GM10248 (cell line): ENCODE results near the gene CTPS2.

Experiments used
- CTCF ChIA-PET: fragments of 300-600 bp; sonication (Branson Sonifier 250); formaldehyde crosslinking; extraction: SDS; loops from one replicate; lab custom pipeline; 2021; ENCODE audit warnings: antibody characterized with exemption; lab: Yijun Ruan, JAX
- POLR2A ChIA-PET: fragments of 350-650 bp; sonication (Branson Sonifier 250); formaldehyde crosslinking; extraction: SDS; loops from one replicate; lab custom pipeline; 2020; ENCODE audit warnings: antibody characterized with exemption; lab: Yijun Ruan, JAX
- DNase-seq: peaks from one replicate; pipeline ENCODE4 v3.0.0; 2012; ENCODE audit errors: extremely low spot score
- TF ChIP-seq, protein P1 (sequence below): IDR thresholded peaks from 2 replicates; pipeline ENCODE4 v1.5.1; 2012; ENCODE audit warnings: mild to moderate bottlenecking, low read depth; ENCODE audit errors: extremely low read depth, missing control alignments, control extremely low read depth

CTPS2 gene

DNA sequence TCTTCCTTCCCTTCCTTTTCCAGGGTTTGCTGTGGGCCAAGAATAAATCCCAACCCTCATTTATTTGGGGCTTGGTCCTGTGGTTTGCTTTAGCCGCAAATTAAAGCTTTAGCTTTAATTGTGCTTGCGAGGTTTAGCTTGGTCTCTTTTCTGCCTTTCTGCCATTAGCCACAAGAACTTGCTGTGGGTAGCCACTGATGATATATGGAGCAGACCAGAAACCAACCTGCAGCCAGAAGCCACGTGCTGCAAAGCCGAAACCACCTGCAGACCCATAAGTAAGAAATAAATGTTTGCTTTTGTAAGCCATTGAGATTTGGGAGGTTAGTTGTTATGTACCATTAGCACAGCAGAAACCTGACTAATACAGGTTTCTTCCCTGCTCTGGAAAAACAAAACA is 152.3 kb downstream of the CTPS2 start:
- no peak for DNase-seq
- CTCF ChIA-PET = no interaction called here
- TF ChIP-seq, protein P1, sequence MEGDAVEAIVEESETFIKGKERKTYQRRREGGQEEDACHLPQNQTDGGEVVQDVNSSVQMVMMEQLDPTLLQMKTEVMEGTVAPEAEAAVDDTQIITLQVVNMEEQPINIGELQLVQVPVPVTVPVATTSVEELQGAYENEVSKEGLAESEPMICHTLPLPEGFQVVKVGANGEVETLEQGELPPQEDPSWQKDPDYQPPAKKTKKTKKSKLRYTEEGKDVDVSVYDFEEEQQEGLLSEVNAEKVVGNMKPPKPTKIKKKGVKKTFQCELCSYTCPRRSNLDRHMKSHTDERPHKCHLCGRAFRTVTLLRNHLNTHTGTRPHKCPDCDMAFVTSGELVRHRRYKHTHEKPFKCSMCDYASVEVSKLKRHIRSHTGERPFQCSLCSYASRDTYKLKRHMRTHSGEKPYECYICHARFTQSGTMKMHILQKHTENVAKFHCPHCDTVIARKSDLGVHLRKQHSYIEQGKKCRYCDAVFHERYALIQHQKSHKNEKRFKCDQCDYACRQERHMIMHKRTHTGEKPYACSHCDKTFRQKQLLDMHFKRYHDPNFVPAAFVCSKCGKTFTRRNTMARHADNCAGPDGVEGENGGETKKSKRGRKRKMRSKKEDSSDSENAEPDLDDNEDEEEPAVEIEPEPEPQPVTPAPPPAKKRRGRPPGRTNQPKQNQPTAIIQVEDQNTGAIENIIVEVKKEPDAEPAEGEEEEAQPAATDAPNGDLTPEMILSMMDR = no peak
- POLR2A ChIA-PET = no interaction called here

DNA sequence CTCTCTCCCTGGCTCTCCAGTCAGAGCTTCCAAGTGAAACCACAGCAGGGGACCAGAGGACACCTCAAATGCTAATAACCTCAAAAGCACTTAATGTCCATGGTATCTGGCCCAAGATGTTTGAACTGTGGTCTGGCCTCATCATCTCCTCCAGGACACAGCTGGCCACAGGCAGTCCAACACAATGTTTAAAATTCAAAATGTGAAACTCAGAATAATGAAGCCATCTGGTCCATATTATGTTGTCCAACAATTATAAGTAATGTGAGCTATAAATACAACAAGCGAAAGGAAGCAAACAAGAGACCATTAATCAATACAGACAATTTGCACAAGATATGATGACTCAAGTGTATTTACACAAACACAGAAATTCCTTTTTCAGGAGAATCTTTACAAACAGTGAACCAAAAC is 153.3 kb downstream of the CTPS2 start:
- TF ChIP-seq, protein P1 = no peak
- ChIA-PET CTCF (no interaction called here), POLR2A (no interaction called here)
- no peak for DNase-seq

DNA sequence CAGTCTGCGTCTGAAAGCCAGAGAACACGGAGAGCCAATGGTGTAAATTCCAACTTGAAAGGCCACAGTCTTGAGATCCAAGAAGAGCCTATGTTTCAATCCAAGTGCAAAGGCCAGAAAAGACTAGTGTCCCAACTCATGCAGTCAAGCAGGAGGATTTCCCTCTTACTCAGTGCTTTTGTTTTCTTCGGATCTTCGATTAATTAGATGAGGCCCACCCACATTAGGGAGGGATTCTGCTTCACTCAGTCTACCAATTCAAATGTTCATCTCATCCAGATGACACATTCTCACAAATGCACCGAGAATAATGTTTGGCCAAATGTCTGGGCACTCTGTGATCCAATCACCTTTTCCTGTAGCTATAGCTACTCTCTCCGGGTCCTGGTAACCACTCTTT is 154.0 kb downstream of the CTPS2 start:
- CTCF ChIA-PET = no interaction called here
- DNase-seq = no peak
- TF ChIP-seq, protein P1 = no peak
- POLR2A ChIA-PET = no interaction called here

DNA sequence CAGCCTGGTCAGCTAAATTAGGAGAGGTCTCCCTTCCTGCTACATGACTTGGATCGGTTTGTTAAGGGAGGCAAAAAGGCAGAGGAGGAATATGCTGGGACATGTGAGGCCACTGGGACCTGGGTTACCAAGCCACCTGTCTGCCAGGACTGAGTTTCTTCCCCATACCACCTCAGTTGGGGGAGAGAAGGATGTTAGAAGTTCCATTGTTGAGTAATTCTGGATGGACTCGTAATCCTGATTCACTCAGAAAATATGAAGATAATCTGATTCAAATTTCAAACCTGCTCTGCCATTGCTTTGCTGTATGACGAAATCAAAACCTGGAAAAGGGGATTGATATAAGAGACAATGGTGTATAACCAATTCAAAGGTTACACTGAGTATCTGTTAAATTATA is 159.9 kb downstream of the CTPS2 start:
- CTCF ChIA-PET = no interaction called here

DNA sequence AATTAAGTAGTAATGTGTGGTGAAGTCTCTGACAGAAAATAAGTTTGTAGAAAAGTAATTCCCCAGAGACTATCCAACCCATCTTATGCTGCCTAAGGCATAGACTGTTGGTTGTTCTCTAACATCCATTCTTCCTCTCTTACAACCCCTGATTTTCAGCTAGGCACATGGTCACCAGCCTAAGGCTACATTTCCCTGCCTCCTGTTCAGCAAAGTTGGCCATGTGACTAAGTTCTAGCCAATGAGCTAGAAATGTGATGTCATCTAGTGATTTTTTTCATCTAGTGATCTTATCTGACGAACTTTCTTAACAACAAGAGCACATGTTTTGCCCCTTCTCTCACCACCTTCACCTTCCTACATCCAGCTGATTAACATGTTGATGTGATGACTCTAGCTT is 164.8 kb downstream of the CTPS2 start:
- TF ChIP-seq, protein P1 = no peak
- DNase-seq = no peak
- ChIA-PET CTCF (interaction anchor here (1.3 kb wide), 1 partner anchor 111 kb away, joined by 4 read pairs; no protein-coding TSS in a partner anchor), POLR2A (no interaction called here)

More for the DNA sequence above, 159.9 kb downstream of the CTPS2 start:
- POLR2A ChIA-PET = no interaction called here
- TF ChIP-seq, protein P1 = no peak
- DNase-seq = no peak

DNA sequence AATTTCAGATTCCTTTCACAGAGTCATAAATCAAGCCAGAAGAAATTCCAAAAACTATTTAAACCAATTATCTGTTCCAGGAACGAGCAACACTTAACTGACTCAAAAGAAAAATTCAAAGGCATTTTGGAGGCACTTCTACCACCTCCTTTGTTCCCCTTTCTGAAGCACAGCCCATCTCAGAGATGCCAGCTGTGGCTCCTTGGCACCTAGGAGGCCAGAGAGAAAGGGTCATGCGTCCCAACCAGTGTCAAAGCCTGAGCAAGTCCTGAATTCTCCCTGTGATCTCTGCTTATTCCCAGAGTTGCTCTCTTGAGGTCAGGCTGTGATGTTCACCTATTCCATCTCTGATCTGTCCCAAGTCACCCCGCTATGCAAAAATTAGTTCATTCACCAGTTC is 167.5 kb downstream of the CTPS2 start:
- no peak for DNase-seq
- TF ChIP-seq, protein P1 = no peak
- POLR2A ChIA-PET = no interaction called here
- CTCF ChIA-PET = no interaction called here
